HTERT RPE-1 (cell line): ENCODE results near the gene NECAB3.
"Not testable (repeated sequence)": the region's sequence is repeated elsewhere in the genome, so short reads cannot be mapped to it uniquely, and the experiment has no call there.

ENCODE experiments used
- in situ Hi-C: fragments of 300-500 bp; cut with MboI; formaldehyde crosslinking; loops from 4 replicates; pipeline ENCODE4 v1.14.3; 2020; ENCODE audit warnings: low sequenced_read_pairs

Gene NECAB3

GRCh38 chr20:33674294-33675135 lies at the start of gene NECAB3:
Gene NECAB3 (minus strand): TSS chr20:33674428. CDS start chr20:33674352, 76 bp downstream.
- in situ Hi-C loops = no loop called here

GRCh38 chr20:33721391-33722140 lies 47.3 kb upstream of the NECAB3 start:
- in situ Hi-C loops = no loop called here

GRCh38 chr20:33719989-33720709 lies 45.9 kb upstream of the NECAB3 start, which contains the start of gene PXMP4:
Gene PXMP4 (minus strand): TSS chr20:33720310. CDS start chr20:33720207, 103 bp downstream.
- in situ Hi-C loops = no loop called here

GRCh38 chr20:33719277-33719988 lies 45.2 kb upstream of the NECAB3 start:
- in situ Hi-C loops = no loop called here

GRCh38 chr20:33716498-33716897 lies 42.3 kb upstream of the NECAB3 start:
- in situ Hi-C loops = no loop called here

GRCh38 chr20:33713865-33714367 lies 39.7 kb upstream of the NECAB3 start:
- in situ Hi-C loops = no loop called here

- in situ Hi-C loops = no loop called here
Observed at GRCh38 chr20:33711446-33711738, 37.2 kb upstream of the NECAB3 start.

GRCh38 chr20:33710681-33711445 lies 36.6 kb upstream of the NECAB3 start:
- in situ Hi-C loops = no loop called here

GRCh38 chr20:33709905-33710541 lies 35.8 kb upstream of the NECAB3 start:
- in situ Hi-C loops = no loop called here

GRCh38 chr20:33709398-33709797 lies 35.2 kb upstream of the NECAB3 start:
- in situ Hi-C loops = no loop called here

- in situ Hi-C loops = no loop called here
Observed at GRCh38 chr20:33707668-33708067, 33.4 kb upstream of the NECAB3 start.

GRCh38 chr20:33704197-33704924 lies 30.1 kb upstream of the NECAB3 start:
- in situ Hi-C loops = no loop called here

GRCh38 chr20:33703498-33704137 lies 29.4 kb upstream of the NECAB3 start:
- in situ Hi-C loops = no loop called here

GRCh38 chr20:33702861-33703260 lies 28.6 kb upstream of the NECAB3 start:
- in situ Hi-C loops = no loop called here

GRCh38 chr20:33701629-33702450 lies 27.6 kb upstream of the NECAB3 start:
- in situ Hi-C loops = no loop called here

- in situ Hi-C loops = not testable (repeated sequence)
Observed at GRCh38 chr20:33700696-33701441, 26.6 kb upstream of the NECAB3 start.

GRCh38 chr20:33698966-33699365 lies 24.7 kb upstream of the NECAB3 start:
- in situ Hi-C loops = not testable (repeated sequence)
